Upper lobe of left lung (tissue), 6 donors: ENCODE results near the gene WNT5A. TPM values are rescaled to one million over a fixed set of nuclear protein-coding genes. Genes with fewer than 3 reads are reported as not detected.

Experiments
- ATAC-seq, 2 donors: fragments of 200-7000 bp; cut with Tn5 transposase; one replicate each; pipeline ENCODE4 v1.9.1; 2022; ENCODE audit warnings: mild to moderate bottlenecking in 2 of 2, moderate library complexity in 2 of 2; ENCODE audit not compliant: low FRiP score in 2 of 2
- DNase-seq, 2 donors: peaks; one replicate each; pipeline ENCODE4 v3.0.0-alpha.2; 2019 to 2020
- H3K27ac ChIP-seq, 4 donors: fragments of 200-600 bp; sonication (generic); one replicate each; pipeline ENCODE4 v1.5.1; 2016 to 2019
- H3K27me3 ChIP-seq, 4 donors: fragments of 200-600 bp; sonication (generic); one replicate each; pipeline ENCODE4 v1.5.1; 2017 to 2019
- H3K36me3 ChIP-seq, 4 donors: fragments of 200-600 bp; sonication (generic); one replicate each; pipeline ENCODE4 v1.5.1; 2016 to 2019
- H3K4me1 ChIP-seq, 4 donors: fragments of 200-600 bp; sonication (generic); one replicate each; pipeline ENCODE4 v1.5.1; 2018 to 2019
- H3K4me3 ChIP-seq, 4 donors: fragments of 200-600 bp; sonication (generic); one replicate each; pipeline ENCODE4 v1.5.1; 2017 to 2019; ENCODE audit warnings: mild to moderate bottlenecking in 2 of 4, moderate library complexity in 1 of 4
- H3K9me3 ChIP-seq, 4 donors: fragments of 200-600 bp; sonication (generic); one replicate each; pipeline ENCODE4 v1.5.1; 2018 to 2019
- CTCF ChIP-seq, 6 experiments: fragments of 450-650 bp in 4 of 6; fragments of 200-600 bp in 2 of 6; sonication (generic) in 2 of 6; IDR thresholded peaks; one replicate each; pipeline ENCODE4 v1.5.1; 2016 to 2019; ENCODE audit warnings: antibody characterized with exemption in 6 of 6
- EP300 ChIP-seq, 4 donors: sonication (generic); formaldehyde crosslinking; IDR thresholded peaks; one replicate each; pipeline ENCODE4 v1.5.1; 2017; ENCODE audit warnings: antibody characterized with exemption in 4 of 4, control low read depth in 2 of 4
- POLR2A ChIP-seq, 4 donors: fragments of 450-650 bp; IDR thresholded peaks; one replicate each; pipeline ENCODE4 v1.5.1; 2016 to 2017; ENCODE audit warnings: antibody characterized with exemption in 4 of 4, mild to moderate bottlenecking in 2 of 4
- POLR2AphosphoS5 ChIP-seq, 2 donors: sonication (generic); formaldehyde crosslinking; IDR thresholded peaks; one replicate each; pipeline ENCODE4 v1.5.1; 2017; ENCODE audit warnings: antibody characterized with exemption in 2 of 2
- WGBS, 2 donors: methylation state at CpG; one replicate each; pipeline ENCODE4 v1.1.5; 2017 to 2018; 5-methylcytosine and 5-hydroxymethylcytosine counted together
- total RNA-seq, 6 donors: library from RNA; depleted of rRNA in 4 of 6; stranded (reverse); fragments of >200 nt in 4 of 6; gene quantifications; one replicate each; pipeline versions ENCODE4 v1.1.0 to v1.2.1, GENCODE V29; 2016 to 2021
- donor health status: DM: no; HTN: no; CAD: no; lungs with moderate emphysema.
- donor health status: DM: no; HTN: yes; CAD: no; lungs with severe emphysema.

The WNT5A gene
- total RNA-seq, 6 donors from 2014 or later, result 22.1 to 36.2 (median 28.0) TPM

GRCh38 chr3:55455915-55456314, 31.2 kb downstream of the WNT5A start:
- H3K27ac ChIP-seq, result no peak overlapping the region
- no peaks in the 10 kb centered on the region for H3K9me3 ChIP-seq
- no peaks in the 10 kb centered on the region for H3K36me3 ChIP-seq
- no peak for TF ChIP-seq EP300 (IDR thresholded peaks at IDR 0.05)
- no peak for TF ChIP-seq POLR2AphosphoS5 (IDR thresholded peaks at IDR 0.05)
- TF ChIP-seq CTCF (IDR thresholded peaks at IDR 0.05), result no peak
- no peak for TF ChIP-seq POLR2A (IDR thresholded peaks at IDR 0.05)
- H3K4me1 ChIP-seq, result peaks cover 0 to 4% (median 0%) of the 10 kb centered on the region in 4 donors
- no peak overlapping the region for H3K4me3 ChIP-seq
- DNase-seq (peak in 1 of 2 donors; percentile 23), ATAC-seq (no peak)
- WGBS, 2 donors, result 80 to 84% methylated on average over 12 of the region's 12 CpGs
- H3K27me3 ChIP-seq, result no peaks in the 10 kb centered on the region

- no peaks in the 10 kb centered on the region for H3K27me3 ChIP-seq
- H3K27ac ChIP-seq, result no peak overlapping the region
- no peak overlapping the region for H3K4me3 ChIP-seq
- H3K36me3 ChIP-seq, result no peaks in the 10 kb centered on the region
- DNase-seq, result no peak
- TF ChIP-seq POLR2A (IDR thresholded peaks at IDR 0.05) (no peak), EP300 (IDR thresholded peaks at IDR 0.05) (no peak)
- ATAC-seq, result no peak
- 61 to 84% methylated on average over 3 of the region's 3 CpGs for WGBS, 2 donors
- H3K4me1 ChIP-seq, result peaks cover 0 to 4% (median 0%) of the 10 kb centered on the region in 4 donors
- no peaks in the 10 kb centered on the region for H3K9me3 ChIP-seq
These were observed 32.5 kb downstream of the WNT5A start for GRCh38 chr3:55454611-55455010.

- DNase-seq, result no peak
These were observed 33.1 kb downstream of the WNT5A start for GRCh38 chr3:55453886-55454496.

GRCh38 chr3:55452886-55453285, 34.2 kb downstream of the WNT5A start:
- no peak for DNase-seq
- 74% methylated on average over 2 of the region's 2 CpGs for WGBS, 2 donors
- peaks cover 0 to 4% (median 0%) of the 10 kb centered on the region in 4 donors for H3K4me1 ChIP-seq
- H3K9me3 ChIP-seq, result no peaks in the 10 kb centered on the region
- ATAC-seq, result no peak
- H3K27ac ChIP-seq, result no peak overlapping the region
- H3K27me3 ChIP-seq, result no peaks in the 10 kb centered on the region
- H3K4me3 ChIP-seq, result no peak overlapping the region
- TF ChIP-seq POLR2AphosphoS5 (IDR thresholded peaks at IDR 0.05), result no peak
- TF ChIP-seq POLR2A (IDR thresholded peaks at IDR 0.05), result no peak
- no peak for TF ChIP-seq EP300 (IDR thresholded peaks at IDR 0.05)
- no peak for TF ChIP-seq CTCF (IDR thresholded peaks at IDR 0.05)
- no peaks in the 10 kb centered on the region for H3K36me3 ChIP-seq

More at GRCh38 chr3:55453886-55454496, 33.1 kb downstream of the WNT5A start:
- Histone ChIP-seq H3K9me3 (no peaks in the 10 kb centered on the region), H3K4me3 (no peak overlapping the region), H3K27me3 (no peaks in the 10 kb centered on the region), H3K27ac (no peak overlapping the region), H3K36me3 (no peaks in the 10 kb centered on the region), H3K4me1 (peaks cover 0 to 4% (median 0%) of the 10 kb centered on the region in 4 donors)
- 68 to 74% methylated on average over 3 of the region's 3 CpGs for WGBS, 2 donors
- TF ChIP-seq CTCF (IDR thresholded peaks at IDR 0.05) (no peak), EP300 (IDR thresholded peaks at IDR 0.05) (no peak), POLR2AphosphoS5 (IDR thresholded peaks at IDR 0.05) (no peak), POLR2A (IDR thresholded peaks at IDR 0.05) (no peak)
- no peak for ATAC-seq

- Histone ChIP-seq H3K36me3 (no peaks in the 10 kb centered on the region), H3K4me3 (no peak overlapping the region), H3K4me1 (peaks cover 0 to 3% (median 2%) of the 10 kb centered on the region in 4 donors), H3K27ac (no peak overlapping the region), H3K9me3 (no peaks in the 10 kb centered on the region), H3K27me3 (no peaks in the 10 kb centered on the region)
- TF ChIP-seq POLR2A (IDR thresholded peaks at IDR 0.05) (no peak), CTCF (IDR thresholded peaks at IDR 0.05) (no peak), POLR2AphosphoS5 (IDR thresholded peaks at IDR 0.05) (no peak), EP300 (IDR thresholded peaks at IDR 0.05) (no peak)
- ATAC-seq (no peak), DNase-seq (no peak)
- WGBS, 2 donors, result 66 to 73% methylated on average over 1 of the region's 1 CpG
These were observed 37.6 kb downstream of the WNT5A start for GRCh38 chr3:55449527-55449926.
